NCI-H748 treated with DMSO at 0.1 percent for 48 hours (cell line): Measurements from ENCODE around the gene ZNF70.
"Not testable (repeated sequence)": the region's sequence is repeated elsewhere in the genome, so short reads cannot be mapped to it uniquely, and the experiment has no call there.

Source experiments
- DNase-seq: peaks from one replicate; lab custom pipeline; 2025; lab: John Stamatoyannopoulos, UW

Gene ZNF70

GRCh38 chr22:23756891-23757290, 6.0 kb upstream of the ZNF70 start:
- DNase-seq, result no peak

DNA sequence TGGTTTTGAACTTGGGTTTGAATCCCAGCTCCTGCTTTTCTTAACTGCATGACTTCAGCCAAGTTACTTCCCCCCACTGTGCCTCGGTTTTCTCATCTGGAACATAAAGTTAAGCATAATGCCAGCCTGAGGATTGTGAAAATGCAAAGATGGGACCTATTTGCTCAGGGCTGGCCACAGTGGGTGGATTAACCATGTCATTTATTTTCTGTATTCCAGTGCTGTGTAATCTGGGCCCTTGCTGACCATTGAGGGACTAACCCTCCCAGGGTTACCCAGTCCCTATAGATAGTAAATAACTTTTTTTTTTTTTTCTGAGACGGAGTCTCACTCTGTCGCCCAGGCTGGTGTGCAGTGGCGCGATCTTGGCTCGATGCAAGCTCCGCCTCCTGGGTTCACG, 4.8 kb upstream of the ZNF70 start:
- no peak for DNase-seq

GRCh38 chr22:23754980-23755636, 4.2 kb upstream of the ZNF70 start:
- DNase-seq, result no peak

GRCh38 chr22:23754220-23754919, 3.5 kb upstream of the ZNF70 start, which contains the start of gene VPREB3:
Gene VPREB3 (minus strand): TSS chr22:23754425. CDS start chr22:23754363, 62 bp downstream.
- DNase-seq, result no peak

DNA sequence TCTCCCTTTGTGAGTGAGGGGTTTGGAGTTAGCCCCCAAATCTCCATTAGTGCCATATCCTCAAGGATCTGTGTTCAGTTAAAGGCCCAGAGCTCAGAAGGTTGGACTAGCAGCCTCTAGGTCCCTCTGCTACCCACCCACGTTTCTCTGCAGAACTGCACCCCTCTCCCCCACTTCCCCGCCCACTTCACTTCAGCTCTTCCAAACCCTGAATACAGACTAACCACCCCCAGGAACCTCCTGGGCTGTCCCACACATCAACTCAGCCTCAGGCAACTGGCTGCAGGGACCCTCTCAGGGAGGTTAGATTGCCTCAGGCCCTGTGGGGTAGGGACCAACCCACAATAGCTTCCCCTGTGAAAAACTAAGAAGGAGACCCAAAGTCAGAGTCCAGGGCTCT, 2.5 kb upstream of the ZNF70 start:
- no peak for DNase-seq

GRCh38 chr22:23752750-23753149, 1.8 kb upstream of the ZNF70 start:
- no peak for DNase-seq

DNA sequence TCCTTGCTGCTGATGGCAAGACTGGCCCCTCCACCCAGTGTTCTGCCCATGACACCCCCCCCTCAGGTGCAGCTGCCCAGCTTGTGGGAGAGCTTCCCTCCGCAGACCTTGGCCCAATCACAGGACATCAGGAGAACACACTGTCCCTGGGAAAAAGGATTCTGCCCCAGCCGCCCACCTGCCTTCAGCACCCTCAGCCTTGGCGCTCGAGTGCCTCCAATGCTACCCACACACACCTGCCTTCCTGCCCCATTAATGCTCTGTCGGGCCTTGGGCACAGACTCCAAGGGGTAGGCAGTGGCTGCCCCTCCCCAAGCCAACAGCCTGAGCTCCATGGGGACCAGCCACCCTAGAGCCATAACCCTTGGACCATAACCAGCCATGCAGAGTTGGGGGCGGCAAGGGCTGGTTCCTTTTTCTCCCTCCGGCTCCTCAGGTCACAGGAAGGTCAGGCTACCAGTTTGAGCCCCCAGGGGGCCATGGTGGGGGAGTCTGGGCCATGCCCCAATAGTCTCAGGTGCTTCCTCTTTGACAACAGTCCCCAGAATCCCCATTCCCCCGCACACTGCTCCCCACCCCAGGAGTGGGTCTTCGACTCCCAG, 1.3 kb upstream of the ZNF70 start:
- DNase-seq, result no peak

- no peak for DNase-seq
These were observed 607 bp upstream of the ZNF70 start for GRCh38 chr22:23751441-23751996.

GRCh38 chr22:23750367-23750713, 572 bp downstream of the ZNF70 start:
- DNase-seq, result no peak

GRCh38 chr22:23749841-23750301, 1.0 kb downstream of the ZNF70 start:
- DNase-seq, result no peak

GRCh38 chr22:23745791-23746190, 5.1 kb downstream of the ZNF70 start:
- no peak for DNase-seq

DNA sequence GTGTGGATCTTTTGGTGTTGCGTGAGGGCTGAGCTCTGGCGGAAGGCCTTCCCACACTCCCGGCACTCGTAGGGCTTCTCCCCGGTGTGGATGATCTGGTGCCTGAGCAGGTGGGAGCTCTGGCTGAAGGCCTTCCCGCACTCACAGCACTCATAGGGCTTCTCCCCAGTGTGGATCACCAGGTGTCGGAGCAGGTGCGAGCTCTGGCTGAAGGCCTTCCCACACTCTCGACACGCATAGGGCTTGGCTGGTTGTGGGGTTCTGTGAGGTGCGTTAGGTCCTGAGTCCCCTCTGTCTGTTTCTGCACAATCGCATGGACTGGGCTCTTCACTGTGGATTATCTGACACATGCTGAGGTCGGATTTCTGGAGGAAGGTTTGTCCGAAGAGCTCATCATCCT, 6.4 kb downstream of the ZNF70 start:
- no peak for DNase-seq

GRCh38 chr22:23744001-23744400, 6.9 kb downstream of the ZNF70 start:
- DNase-seq, result no peak

DNA sequence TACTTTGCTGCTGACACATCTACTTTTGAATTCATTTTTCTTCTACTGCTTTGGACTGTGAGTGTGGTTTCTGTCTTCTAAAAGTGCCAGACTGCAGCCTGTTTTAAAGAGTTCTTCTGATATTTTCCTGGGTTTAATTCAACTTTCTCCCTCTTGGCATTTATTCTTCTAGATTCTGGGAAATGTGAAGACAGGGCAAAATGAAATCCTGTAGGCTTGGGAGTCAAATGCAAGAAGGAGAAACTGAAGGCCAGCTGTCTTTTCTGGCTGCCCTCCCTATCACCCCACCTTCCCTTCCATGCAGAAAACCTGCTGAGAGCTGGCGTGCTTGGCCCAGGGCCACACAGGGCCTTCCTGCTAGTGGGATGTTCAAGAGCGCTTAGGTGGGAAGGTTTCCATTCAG, 7.6 kb downstream of the ZNF70 start:
- no peak for DNase-seq

GRCh38 chr22:23742505-23743264, 8.2 kb downstream of the ZNF70 start:
- DNase-seq, result no peak

GRCh38 chr22:23737696-23738095, 13.2 kb downstream of the ZNF70 start:
- DNase-seq, result no peak

- not testable (repeated sequence) for DNase-seq
These were observed 22.8 kb downstream of the ZNF70 start for GRCh38 chr22:23728108-23728507.

GRCh38 chr22:23722724-23723123, 28.2 kb downstream of the ZNF70 start:
- DNase-seq, result no peak

DNA sequence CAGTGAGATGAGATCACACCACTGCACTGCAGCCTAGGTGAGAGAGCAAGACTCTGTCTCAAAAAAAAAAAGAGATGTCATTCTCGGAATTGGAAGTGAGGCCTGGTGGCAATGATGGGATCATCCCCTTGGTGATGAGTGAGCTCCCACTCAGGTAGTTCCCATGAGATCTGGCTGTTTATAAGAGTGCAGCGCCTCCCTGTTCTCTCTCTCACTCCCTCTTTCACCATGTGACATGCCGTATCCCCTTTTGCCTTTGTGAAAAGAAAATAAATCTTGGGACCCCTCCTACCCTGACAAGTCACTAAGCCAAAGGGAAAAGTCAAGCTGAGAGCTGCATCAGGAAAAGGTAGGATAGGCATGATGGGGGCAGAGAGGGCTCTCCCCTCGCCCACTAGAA, 28.8 kb downstream of the ZNF70 start:
- no peak for DNase-seq

- DNase-seq, result no peak
These were observed 30.1 kb downstream of the ZNF70 start for GRCh38 chr22:23720855-23721254.

GRCh38 chr22:23718371-23719165, 32.3 kb downstream of the ZNF70 start:
- DNase-seq, result no peak
